ENCODE measurements around the gene SKAP2.
A peak's percentile ranks its signal among the peaks of the same experiment; 100 is the strongest.

Gene SKAP2

DNA sequence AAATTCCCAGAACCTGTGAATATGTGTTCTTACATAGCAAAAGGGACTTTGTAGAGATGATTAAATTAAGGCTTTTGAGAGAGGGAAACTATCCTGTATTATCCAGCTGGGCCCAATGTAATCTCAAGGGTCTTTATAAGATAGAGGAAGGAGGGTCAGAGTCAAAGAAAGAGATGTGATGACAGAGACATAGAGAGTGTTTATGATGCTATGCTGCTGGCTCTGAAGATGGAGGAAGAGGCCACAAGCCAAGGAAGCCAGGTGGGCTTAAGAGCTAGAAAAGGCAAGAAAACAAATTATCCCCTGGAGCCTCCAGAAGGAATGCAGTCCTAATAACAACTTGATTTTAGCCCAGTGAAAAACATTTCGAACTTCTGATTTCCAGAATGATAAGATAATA lies 15.3 kb upstream of the SKAP2 start:
- Histone ChIP-seq H2AFZ (ENCODE audit: low read length, unreplicated experiment) (no peak overlapping the region), H3K27ac (ENCODE audit: low read depth, low read length) (no peak overlapping the region), H3K27me3 (ENCODE audit: insufficient read depth, low read length) (peaks cover 17% of the 10 kb centered on the region; the same call in 1 of the 2 replicates)

GRCh38 chr7:26868841-26869495 lies 4.6 kb upstream of the SKAP2 start:
- Histone ChIP-seq H3K79me2 (ENCODE audit: control insufficient read depth, insufficient read depth, low read length, unreplicated experiment) (no peaks in the 10 kb centered on the region), H3K27ac (ENCODE audit: low read depth, low read length) (peak overlapping the region; percentile 64), H3K4me3 (ENCODE audit: low read depth, low read length) (no peak overlapping the region), H3K36me3 (ENCODE audit: insufficient read depth, low read length) (no peaks in the 10 kb centered on the region), H2AFZ (ENCODE audit: low read length, unreplicated experiment) (no peak overlapping the region), H3K4me1 (ENCODE audit: control insufficient read depth, insufficient read depth, low read length, unreplicated experiment) (no peaks in the 10 kb centered on the region), H3K27me3 (ENCODE audit: insufficient read depth, low read length) (peaks cover 30% of the 10 kb centered on the region)

More for the DNA sequence above, 15.3 kb upstream of the SKAP2 start:
- no peaks in the 10 kb centered on the region for H3K4me1 ChIP-seq (ENCODE audit: control insufficient read depth, insufficient read depth, low read length, unreplicated experiment)
- H3K79me2 ChIP-seq (ENCODE audit: control insufficient read depth, insufficient read depth, low read length, unreplicated experiment): no peaks in the 10 kb centered on the region
- H3K4me3 ChIP-seq (ENCODE audit: low read depth, low read length): no peak overlapping the region
- no peaks in the 10 kb centered on the region for H3K36me3 ChIP-seq (ENCODE audit: insufficient read depth, low read length)

DNA sequence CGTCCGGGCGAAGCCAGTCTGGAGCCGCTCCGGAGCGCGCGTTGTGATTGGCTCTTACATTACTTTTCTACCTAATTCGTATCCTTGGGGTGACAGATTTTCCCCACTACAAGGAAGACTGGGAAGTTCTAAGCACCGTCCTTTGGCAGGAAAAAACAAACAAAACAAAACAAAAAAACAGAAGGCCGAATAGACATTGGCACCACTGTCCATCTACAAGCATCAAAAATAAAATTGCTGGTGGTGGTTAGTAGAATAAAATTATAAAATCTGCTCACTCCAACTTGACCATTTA lies 651 bp upstream of the SKAP2 start:
- Histone ChIP-seq H3K27ac (ENCODE audit: low read depth, low read length) (peak overlapping the region; percentile 70), H3K79me2 (ENCODE audit: control insufficient read depth, insufficient read depth, low read length, unreplicated experiment) (no peaks in the 10 kb centered on the region), H3K4me3 (ENCODE audit: low read depth, low read length) (peak overlapping the region; percentile 80), H3K4me1 (ENCODE audit: control insufficient read depth, insufficient read depth, low read length, unreplicated experiment) (no peaks in the 10 kb centered on the region), H3K27me3 (ENCODE audit: insufficient read depth, low read length) (peaks cover 35% of the 10 kb centered on the region), H3K36me3 (ENCODE audit: insufficient read depth, low read length) (no peaks in the 10 kb centered on the region), H2AFZ (ENCODE audit: low read length, unreplicated experiment) (peak overlapping the region; percentile 99)

DNA sequence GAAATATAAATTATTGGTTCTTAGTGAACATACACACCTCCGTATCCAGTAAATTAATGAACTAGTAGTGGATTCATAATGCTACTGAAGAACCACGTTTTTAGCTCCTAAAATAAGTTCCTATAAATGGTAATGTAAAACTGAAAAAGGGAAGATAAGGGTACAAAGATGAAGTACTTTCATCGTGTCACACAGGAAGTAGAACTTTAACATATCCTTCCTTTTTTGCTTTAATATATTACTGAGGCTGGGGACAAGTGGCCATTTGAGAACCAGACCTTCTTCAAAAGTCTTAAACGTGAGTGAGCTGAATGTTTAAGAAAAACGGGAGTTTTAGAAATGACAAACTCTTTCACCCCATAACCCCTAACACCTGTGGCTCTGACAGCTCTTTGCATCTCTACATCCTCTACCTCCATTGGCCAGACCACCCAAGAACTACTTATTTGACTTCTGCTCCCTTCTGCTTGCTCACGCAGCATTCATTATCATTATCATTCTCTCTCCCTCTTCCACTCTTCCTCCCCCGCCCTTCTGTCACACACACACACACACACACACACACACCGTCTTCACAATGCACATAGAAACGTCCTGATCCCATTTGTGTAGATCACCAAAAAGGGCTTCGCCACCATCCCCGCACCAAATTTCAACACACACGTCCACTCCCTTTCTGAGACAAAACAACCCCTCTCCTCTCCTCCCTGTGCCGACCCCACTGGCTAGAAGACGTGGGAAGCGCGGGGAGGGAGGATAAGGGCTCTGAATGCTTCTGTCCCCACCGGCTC lies 677 bp downstream of the SKAP2 start:
- no peak overlapping the region for H3K27ac ChIP-seq (ENCODE audit: low read depth, low read length)
- H2AFZ ChIP-seq (ENCODE audit: low read length, unreplicated experiment): peak overlapping the region; percentile 82
- peaks cover 42% of the 10 kb centered on the region for H3K27me3 ChIP-seq (ENCODE audit: insufficient read depth, low read length)
- H3K4me1 ChIP-seq (ENCODE audit: control insufficient read depth, insufficient read depth, low read length, unreplicated experiment): no peaks in the 10 kb centered on the region
- H3K79me2 ChIP-seq (ENCODE audit: control insufficient read depth, insufficient read depth, low read length, unreplicated experiment): no peaks in the 10 kb centered on the region
- H3K36me3 ChIP-seq (ENCODE audit: insufficient read depth, low read length): no peaks in the 10 kb centered on the region
- H3K4me3 ChIP-seq (ENCODE audit: low read depth, low read length): peak overlapping the region; percentile 80

- Histone ChIP-seq H3K79me2 (ENCODE audit: control insufficient read depth, insufficient read depth, low read length, unreplicated experiment) (no peaks in the 10 kb centered on the region), H3K27ac (ENCODE audit: low read depth, low read length) (no peak overlapping the region), H3K27me3 (ENCODE audit: insufficient read depth, low read length) (peaks cover 50% of the 10 kb centered on the region), H3K4me3 (ENCODE audit: low read depth, low read length) (no peak overlapping the region), H3K4me1 (ENCODE audit: control insufficient read depth, insufficient read depth, low read length, unreplicated experiment) (no peaks in the 10 kb centered on the region), H2AFZ (ENCODE audit: low read length, unreplicated experiment) (no peak overlapping the region), H3K36me3 (ENCODE audit: insufficient read depth, low read length) (no peaks in the 10 kb centered on the region)
These were observed 1.6 kb downstream of the SKAP2 start for GRCh38 chr7:26862834-26863233.

- peaks cover 68% of the 10 kb centered on the region for H3K27me3 ChIP-seq (ENCODE audit: insufficient read depth, low read length)
- H3K27ac ChIP-seq (ENCODE audit: low read depth, low read length): no peak overlapping the region
- H3K4me3 ChIP-seq (ENCODE audit: low read depth, low read length): no peak overlapping the region
- H3K79me2 ChIP-seq (ENCODE audit: control insufficient read depth, insufficient read depth, low read length, unreplicated experiment): no peaks in the 10 kb centered on the region
- H2AFZ ChIP-seq (ENCODE audit: low read length, unreplicated experiment): no peak overlapping the region
- no peaks in the 10 kb centered on the region for H3K4me1 ChIP-seq (ENCODE audit: control insufficient read depth, insufficient read depth, low read length, unreplicated experiment)
- H3K36me3 ChIP-seq (ENCODE audit: insufficient read depth, low read length): no peaks in the 10 kb centered on the region
These were observed 3.3 kb downstream of the SKAP2 start for GRCh38 chr7:26861050-26861449.

DNA sequence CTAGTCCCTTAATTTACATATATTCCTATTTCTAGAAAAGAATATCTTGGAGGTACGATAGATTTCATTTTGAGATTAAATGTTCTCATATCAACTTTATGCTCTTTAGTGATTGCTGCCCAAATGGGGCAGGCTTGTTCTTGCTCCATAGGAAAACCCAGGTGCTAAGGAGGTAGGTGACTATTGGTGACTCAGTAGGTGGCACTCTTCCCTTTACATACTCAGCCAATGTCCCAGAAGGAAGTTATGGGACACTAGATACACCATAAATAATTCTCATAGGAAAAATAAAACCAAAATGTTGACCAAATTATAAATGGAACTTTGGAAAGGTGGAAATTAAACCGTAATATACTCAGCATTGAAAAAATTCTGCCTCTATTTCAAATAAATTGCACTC lies 4.0 kb downstream of the SKAP2 start:
- Histone ChIP-seq H3K36me3 (ENCODE audit: insufficient read depth, low read length) (no peaks in the 10 kb centered on the region), H3K4me1 (ENCODE audit: control insufficient read depth, insufficient read depth, low read length, unreplicated experiment) (no peaks in the 10 kb centered on the region), H2AFZ (ENCODE audit: low read length, unreplicated experiment) (no peak overlapping the region), H3K4me3 (ENCODE audit: low read depth, low read length) (no peak overlapping the region), H3K79me2 (ENCODE audit: control insufficient read depth, insufficient read depth, low read length, unreplicated experiment) (no peaks in the 10 kb centered on the region), H3K27ac (ENCODE audit: low read depth, low read length) (no peak overlapping the region), H3K27me3 (ENCODE audit: insufficient read depth, low read length) (peaks cover 70% of the 10 kb centered on the region)

GRCh38 chr7:26859720-26860119 lies 4.7 kb downstream of the SKAP2 start:
- no peaks in the 10 kb centered on the region for H3K4me1 ChIP-seq (ENCODE audit: control insufficient read depth, insufficient read depth, low read length, unreplicated experiment)
- H3K79me2 ChIP-seq (ENCODE audit: control insufficient read depth, insufficient read depth, low read length, unreplicated experiment): no peaks in the 10 kb centered on the region
- H3K36me3 ChIP-seq (ENCODE audit: insufficient read depth, low read length): no peaks in the 10 kb centered on the region
- H2AFZ ChIP-seq (ENCODE audit: low read length, unreplicated experiment): no peak overlapping the region
- peaks cover 76% of the 10 kb centered on the region for H3K27me3 ChIP-seq (ENCODE audit: insufficient read depth, low read length)
- H3K4me3 ChIP-seq (ENCODE audit: low read depth, low read length): no peak overlapping the region
- no peak overlapping the region for H3K27ac ChIP-seq (ENCODE audit: low read depth, low read length)

DNA sequence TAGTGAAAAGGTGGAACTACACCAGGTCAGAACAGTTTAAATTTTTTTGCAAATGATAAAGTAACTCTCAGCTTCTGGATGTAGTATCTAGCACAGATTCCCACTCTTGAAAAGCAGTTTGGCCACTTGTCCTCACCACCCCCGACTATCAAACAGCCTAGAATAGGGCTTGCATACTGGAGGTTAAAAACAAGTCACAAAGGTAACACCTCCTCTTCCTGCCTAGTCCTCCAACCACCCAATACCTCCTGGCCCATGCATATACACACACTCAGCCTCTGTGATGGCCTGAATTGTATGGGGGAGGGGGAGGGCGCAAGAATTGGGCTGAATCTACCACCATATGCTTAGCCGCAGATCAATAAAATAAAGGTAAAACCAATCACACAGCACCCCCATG lies 5.7 kb downstream of the SKAP2 start:
- H3K27me3 ChIP-seq (ENCODE audit: insufficient read depth, low read length): peaks cover 81% of the 10 kb centered on the region
- no peaks in the 10 kb centered on the region for H3K36me3 ChIP-seq (ENCODE audit: insufficient read depth, low read length)
- H3K4me1 ChIP-seq (ENCODE audit: control insufficient read depth, insufficient read depth, low read length, unreplicated experiment): no peaks in the 10 kb centered on the region
- H3K27ac ChIP-seq (ENCODE audit: low read depth, low read length): no peak overlapping the region
- no peaks in the 10 kb centered on the region for H3K79me2 ChIP-seq (ENCODE audit: control insufficient read depth, insufficient read depth, low read length, unreplicated experiment)
- H3K4me3 ChIP-seq (ENCODE audit: low read depth, low read length): no peak overlapping the region
- no peak overlapping the region for H2AFZ ChIP-seq (ENCODE audit: low read length, unreplicated experiment)

DNA sequence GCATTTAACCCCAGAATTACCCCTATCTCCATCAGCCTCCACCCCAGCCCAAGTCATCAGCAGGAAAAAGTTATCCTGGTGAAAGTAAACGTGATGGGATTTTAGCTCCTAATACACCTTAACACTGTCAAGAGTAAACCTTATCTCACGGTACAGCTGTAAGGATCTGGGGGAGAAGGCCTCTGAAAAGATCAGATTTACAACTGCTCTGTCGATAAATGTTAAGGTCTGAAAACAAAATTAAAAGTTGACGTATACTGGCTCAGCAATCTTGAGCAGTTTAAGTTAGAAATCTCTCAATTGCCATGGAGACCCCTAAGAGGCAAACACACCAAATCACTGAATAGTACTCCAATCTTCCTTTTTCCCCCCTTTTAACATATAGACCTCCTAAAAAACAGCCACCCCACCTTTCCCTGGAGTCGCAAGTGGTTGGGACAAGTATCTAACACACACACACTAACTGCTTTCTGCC lies 6.1 kb downstream of the SKAP2 start:
- Histone ChIP-seq H3K27ac (ENCODE audit: low read depth, low read length) (no peak overlapping the region), H2AFZ (ENCODE audit: low read length, unreplicated experiment) (no peak overlapping the region), H3K79me2 (ENCODE audit: control insufficient read depth, insufficient read depth, low read length, unreplicated experiment) (no peaks in the 10 kb centered on the region), H3K4me3 (ENCODE audit: low read depth, low read length) (no peak overlapping the region), H3K27me3 (ENCODE audit: insufficient read depth, low read length) (peaks cover 78% of the 10 kb centered on the region), H3K36me3 (ENCODE audit: insufficient read depth, low read length) (no peaks in the 10 kb centered on the region), H3K4me1 (ENCODE audit: control insufficient read depth, insufficient read depth, low read length, unreplicated experiment) (no peaks in the 10 kb centered on the region)
